ENCODE data around the gene PITPNC1.

DNA sequence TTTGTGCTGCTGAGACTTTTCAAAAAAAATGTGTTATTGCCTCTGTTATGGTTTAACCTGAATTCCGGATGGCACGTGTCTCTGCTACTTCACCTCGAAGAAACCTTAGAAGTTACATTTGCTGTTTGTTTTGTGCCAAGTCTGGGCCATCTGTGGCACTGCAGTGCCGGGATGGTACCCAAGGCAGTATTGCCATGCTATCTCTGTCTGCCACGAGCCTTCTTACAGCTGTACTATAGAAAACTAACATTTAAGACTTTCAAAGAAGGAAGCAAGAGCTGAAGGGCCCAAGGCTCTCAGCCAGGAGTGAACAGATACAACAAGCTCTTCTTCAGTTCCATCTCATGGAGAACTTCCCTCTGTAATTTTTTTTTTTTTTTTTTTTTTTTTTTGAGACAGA, 267.0 kb downstream of the PITPNC1 start:
- TF ChIP-seq, protein P1, sequence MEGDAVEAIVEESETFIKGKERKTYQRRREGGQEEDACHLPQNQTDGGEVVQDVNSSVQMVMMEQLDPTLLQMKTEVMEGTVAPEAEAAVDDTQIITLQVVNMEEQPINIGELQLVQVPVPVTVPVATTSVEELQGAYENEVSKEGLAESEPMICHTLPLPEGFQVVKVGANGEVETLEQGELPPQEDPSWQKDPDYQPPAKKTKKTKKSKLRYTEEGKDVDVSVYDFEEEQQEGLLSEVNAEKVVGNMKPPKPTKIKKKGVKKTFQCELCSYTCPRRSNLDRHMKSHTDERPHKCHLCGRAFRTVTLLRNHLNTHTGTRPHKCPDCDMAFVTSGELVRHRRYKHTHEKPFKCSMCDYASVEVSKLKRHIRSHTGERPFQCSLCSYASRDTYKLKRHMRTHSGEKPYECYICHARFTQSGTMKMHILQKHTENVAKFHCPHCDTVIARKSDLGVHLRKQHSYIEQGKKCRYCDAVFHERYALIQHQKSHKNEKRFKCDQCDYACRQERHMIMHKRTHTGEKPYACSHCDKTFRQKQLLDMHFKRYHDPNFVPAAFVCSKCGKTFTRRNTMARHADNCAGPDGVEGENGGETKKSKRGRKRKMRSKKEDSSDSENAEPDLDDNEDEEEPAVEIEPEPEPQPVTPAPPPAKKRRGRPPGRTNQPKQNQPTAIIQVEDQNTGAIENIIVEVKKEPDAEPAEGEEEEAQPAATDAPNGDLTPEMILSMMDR (IDR thresholded peaks at IDR 0.05), result no peak
- no peak for TF ChIP-seq POLR2A (IDR thresholded peaks at IDR 0.05)

Measured in esophagus squamous epithelium (tissue), 4 donors.